GM21390 (cell line): ENCODE data around the gene CIPC.

Source experiments
- ATAC-seq: cut with Tn5 transposase; IDR thresholded peaks from one replicate; pipeline ENCODE4 v1.9.1; 2021; ENCODE audit not compliant: unreplicated experiment

The CIPC gene

GRCh38 chr14:77123381-77124325 is 25.6 kb downstream of the CIPC start:
- ATAC-seq, result no peak

- ATAC-seq, result peak; percentile 28
Measured at GRCh38 chr14:77124345-77125280, 26.6 kb downstream of the CIPC start.

- ATAC-seq, result no peak
Measured at GRCh38 chr14:77125281-77125801, 27.3 kb downstream of the CIPC start.

- ATAC-seq, result no peak
Measured at GRCh38 chr14:77125823-77126325, 27.8 kb downstream of the CIPC start.

GRCh38 chr14:77126461-77126990 is 28.5 kb downstream of the CIPC start:
- ATAC-seq, result no peak

- no peak for ATAC-seq
Measured at GRCh38 chr14:77128414-77128891, 30.4 kb downstream of the CIPC start.

GRCh38 chr14:77130386-77130785 is 32.3 kb downstream of the CIPC start:
- ATAC-seq, result no peak

GRCh38 chr14:77131206-77131605 is 33.1 kb downstream of the CIPC start:
- ATAC-seq, result no peak

GRCh38 chr14:77131871-77132486 is 33.9 kb downstream of the CIPC start:
- ATAC-seq, result no peak

- no peak for ATAC-seq
Measured at GRCh38 chr14:77133720-77134338, 35.8 kb downstream of the CIPC start.

GRCh38 chr14:77139022-77139421 is 41.0 kb downstream of the CIPC start:
- no peak for ATAC-seq

- ATAC-seq, result no peak
Measured at GRCh38 chr14:77139540-77140358, 41.7 kb downstream of the CIPC start.

GRCh38 chr14:77140359-77141213 is 42.5 kb downstream of the CIPC start:
- no peak for ATAC-seq

- no peak for ATAC-seq
Measured at GRCh38 chr14:77141214-77142004, 43.4 kb downstream of the CIPC start, which contains the start of gene ZDHHC22. ZDHHC22 (minus strand) TSS chr14:77141791; CDS start chr14:77139738, 2,053 bp downstream.

GRCh38 chr14:77142005-77142800 is 44.1 kb downstream of the CIPC start:
- no peak for ATAC-seq

GRCh38 chr14:77143071-77143470 is 45.0 kb downstream of the CIPC start:
- no peak for ATAC-seq
